NB4 (cell line): ENCODE results near the gene RGS7BP.

Source experiments
- DNase-seq: peaks from one replicate; pipeline ENCODE4 v3.0.0; 2010; ENCODE audit warnings: low read depth
- H3K4me3 ChIP-seq: one replicate; pipeline ENCODE4 v1.5.1; 2011; ENCODE audit warnings: mild to moderate bottlenecking, low read depth, low read length, moderate library complexity
- CTCF ChIP-seq: IDR thresholded peaks from one replicate; pipeline ENCODE4 v1.5.1; 2012; ENCODE audit warnings: low read depth, low read length
- MYC ChIP-seq: IDR thresholded peaks from 2 replicates; pipeline ENCODE4 v1.6.1; 2011; ENCODE audit warnings: low read depth, low read length
- POLR2A ChIP-seq: IDR thresholded peaks from 2 replicates; pipeline ENCODE4 v1.6.1; 2011; ENCODE audit warnings: mild to moderate bottlenecking; ENCODE audit not compliant: insufficient read length; ENCODE audit errors: extremely low read depth
- TF ChIP-seq, protein P1 (sequence below): IDR thresholded peaks from 2 replicates; pipeline ENCODE4 v1.6.1; 2011; ENCODE audit warnings: low read depth, low read length

Gene RGS7BP

DNA sequence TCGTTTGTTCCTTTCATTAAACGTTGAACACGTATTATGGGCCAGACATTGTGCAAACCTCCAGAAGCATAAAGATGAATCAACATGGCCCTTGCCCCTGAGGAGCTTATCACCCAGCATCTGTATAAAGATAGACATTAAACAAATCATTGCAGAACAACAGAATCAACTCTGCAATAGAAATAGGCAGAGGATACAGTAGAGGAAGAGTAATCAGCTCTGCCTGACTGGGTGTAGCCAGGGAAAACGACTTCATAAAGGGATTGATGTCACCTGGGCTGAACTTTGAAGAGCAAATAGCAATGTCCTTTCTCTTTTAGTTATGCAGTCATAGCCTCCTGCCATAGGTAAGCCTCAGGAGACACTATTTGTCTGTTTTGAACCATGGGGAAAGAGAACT lies 13.4 kb downstream of the RGS7BP start:
- no peak overlapping the region for H3K4me3 ChIP-seq
- TF ChIP-seq MYC (no peak), POLR2A (no peak), CTCF (no peak)
- TF ChIP-seq, protein P1, sequence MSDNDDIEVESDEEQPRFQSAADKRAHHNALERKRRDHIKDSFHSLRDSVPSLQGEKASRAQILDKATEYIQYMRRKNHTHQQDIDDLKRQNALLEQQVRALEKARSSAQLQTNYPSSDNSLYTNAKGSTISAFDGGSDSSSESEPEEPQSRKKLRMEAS, result no peak
- no peak for DNase-seq

- DNase-seq, result no peak
- no peak overlapping the region for H3K4me3 ChIP-seq
- TF ChIP-seq MYC, result no peak
- TF ChIP-seq, protein P1, result no peak
- TF ChIP-seq CTCF, result no peak
- no peak for TF ChIP-seq POLR2A
Observed at GRCh38 chr5:64526734-64527439, 21.1 kb downstream of the RGS7BP start.

GRCh38 chr5:64530076-64530475 lies 24.3 kb downstream of the RGS7BP start:
- DNase-seq, result no peak
- TF ChIP-seq MYC (no peak), CTCF (no peak), POLR2A (no peak)
- TF ChIP-seq, protein P1, result no peak

DNA sequence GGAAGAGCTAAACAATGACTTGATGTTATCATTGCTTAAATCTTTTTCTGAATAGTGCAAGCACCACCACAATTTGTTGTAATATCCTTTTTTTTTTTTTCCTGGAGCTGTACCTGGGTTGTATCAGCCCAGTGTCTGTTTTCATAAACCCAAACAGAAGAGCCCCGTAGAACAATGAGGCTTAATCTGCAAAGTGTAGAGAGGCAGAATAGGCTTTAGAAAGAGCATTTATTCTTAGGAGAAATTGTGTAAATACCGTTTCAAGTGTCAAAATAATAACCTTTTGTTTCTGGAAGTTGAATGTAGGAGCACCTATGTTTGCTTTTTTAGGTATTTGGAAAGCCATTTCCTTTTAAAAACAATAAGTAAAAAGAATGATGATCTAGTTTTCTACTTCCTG lies 26.4 kb downstream of the RGS7BP start:
- TF ChIP-seq CTCF (no peak), POLR2A (no peak), MYC (no peak)
- TF ChIP-seq, protein P1, result no peak
- DNase-seq, result no peak
- no peak overlapping the region for H3K4me3 ChIP-seq

More at GRCh38 chr5:64530076-64530475, 24.3 kb downstream of the RGS7BP start:
- H3K4me3 ChIP-seq, result no peak overlapping the region

DNA sequence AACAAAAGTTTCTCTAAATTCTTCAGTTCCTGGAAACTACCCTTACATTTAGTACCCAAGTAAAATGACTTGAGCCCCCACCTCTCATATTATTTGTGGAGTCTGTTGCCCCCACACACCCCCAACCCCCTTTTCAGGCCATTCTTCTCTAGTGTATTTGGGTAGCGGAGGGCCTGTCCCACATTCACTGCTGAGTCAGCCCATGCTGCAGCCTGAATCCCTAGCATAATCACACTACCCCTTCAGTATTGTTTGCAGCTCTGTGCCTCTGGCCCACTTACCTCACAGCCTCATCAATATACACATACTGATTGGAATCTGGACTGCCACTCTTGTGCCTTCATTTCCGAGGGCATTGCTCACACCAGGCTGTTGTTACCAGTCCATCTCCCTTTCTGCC lies 26.8 kb downstream of the RGS7BP start:
- no peak for DNase-seq
- no peak overlapping the region for H3K4me3 ChIP-seq
- TF ChIP-seq, protein P1, result no peak
- TF ChIP-seq POLR2A (no peak), CTCF (no peak), MYC (no peak)

DNA sequence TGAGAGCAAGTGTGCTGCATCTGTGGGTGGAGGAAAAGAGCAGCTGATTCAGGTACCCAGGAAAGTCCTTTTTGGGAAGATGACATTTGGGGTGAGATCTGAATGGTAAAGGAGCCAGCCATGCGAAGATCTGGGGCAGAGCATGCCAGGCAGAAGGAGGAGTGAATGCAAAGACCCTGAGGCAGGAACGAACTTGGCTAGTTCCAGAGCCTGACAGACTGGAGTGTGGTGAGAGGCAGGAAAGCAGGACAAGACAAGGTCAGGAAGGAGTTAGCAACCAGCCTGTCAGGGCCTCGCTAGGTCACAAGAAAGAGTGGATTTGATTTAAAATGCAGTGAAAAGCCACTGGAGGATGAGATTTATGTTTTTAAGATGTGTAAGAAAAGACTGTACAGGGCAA lies 28.2 kb downstream of the RGS7BP start:
- TF ChIP-seq MYC (no peak), POLR2A (no peak), CTCF (no peak)
- TF ChIP-seq, protein P1, result no peak
- H3K4me3 ChIP-seq, result no peak overlapping the region
- no peak for DNase-seq
